OCI-LY7 (cell line): ENCODE results near the gene DLGAP4. TPM values are rescaled to one million over a fixed set of nuclear protein-coding genes. Genes with fewer than 3 reads are reported as not detected.

Experiments
- BruUV-seq: library from RNA; stranded (reverse); fragments of 400-500 nt; replicated peaks from 2 replicates; lab custom pipeline; 2021; lab: Mats Ljungman, UMichigan
- CTCF ChIA-PET: fragments of 300-600 bp; sonication (Branson Sonifier 250); formaldehyde crosslinking; loops from one replicate; lab custom pipeline; 2022; ENCODE audit warnings: antibody characterized with exemption; ENCODE audit not compliant: unreplicated experiment; lab: Charles Lee
- POLR2A ChIA-PET: fragments of 300-600 bp; sonication (Branson Sonifier 250); formaldehyde crosslinking; loops from one replicate; lab custom pipeline; 2022; ENCODE audit warnings: antibody characterized with exemption; lab: Charles Lee
- DNase-seq: peaks from one replicate; pipeline ENCODE4 v3.0.0-alpha.2; 2015; ENCODE audit warnings: low spot score
- H2AFZ ChIP-seq: fragments of 200-600 bp; sonication (generic), shearing (Covaris generic); 2 replicates; pipeline ENCODE4 v1.6.1; 2014; ENCODE audit warnings: mild to moderate bottlenecking, antibody characterized with exemption, low read length, moderate library complexity
- H3K27ac ChIP-seq: fragments of 200-600 bp; sonication (generic); 2 replicates; pipeline ENCODE4 v1.5.1; 2014; ENCODE audit warnings: mixed run types, low read depth, mild to moderate bottlenecking, moderate library complexity, low read length, inconsistent platforms; ENCODE audit not compliant: poor library complexity, severe bottlenecking
- H3K36me3 ChIP-seq: fragments of 200-600 bp; sonication (generic); 2 replicates; pipeline ENCODE4 v1.6.1; 2014; ENCODE audit warnings: mild to moderate bottlenecking, antibody characterized with exemption, low read length, moderate library complexity, mixed read lengths; ENCODE audit not compliant: insufficient read depth
- H3K4me1 ChIP-seq: fragments of 200-600 bp; sonication (generic); 2 replicates; pipeline ENCODE4 v1.5.1; 2014; ENCODE audit warnings: mild to moderate bottlenecking, low read length; ENCODE audit not compliant: insufficient read depth, poor library complexity, severe bottlenecking
- H3K4me2 ChIP-seq: fragments of 200-600 bp; sonication (generic); 2 replicates; pipeline ENCODE4 v1.6.1; 2014; ENCODE audit warnings: mild to moderate bottlenecking, low read length
- H3K4me3 ChIP-seq: fragments of 200-600 bp; sonication (generic); 2 replicates; pipeline ENCODE4 v1.5.1; 2014; ENCODE audit warnings: mild to moderate bottlenecking, low read depth, low read length; ENCODE audit not compliant: poor library complexity, severe bottlenecking
- H3K79me2 ChIP-seq: fragments of 200-600 bp; sonication (generic); 2 replicates; pipeline ENCODE4 v1.6.1; 2016; ENCODE audit warnings: low read depth, mild to moderate bottlenecking, low read length, moderate library complexity, mixed read lengths; ENCODE audit not compliant: insufficient read depth
- H3K9me2 ChIP-seq: fragments of 200-600 bp; sonication (generic); 2 replicates; pipeline ENCODE4 v1.6.1; 2016; ENCODE audit warnings: mild to moderate bottlenecking, low read length, mixed read lengths; ENCODE audit not compliant: insufficient read depth
- H3K9me3 ChIP-seq: fragments of 200-600 bp; sonication (generic); 2 replicates; pipeline ENCODE4 v1.6.1; 2014; ENCODE audit warnings: mild to moderate bottlenecking, mixed run types, low read length, mixed read lengths
- H4K20me1 ChIP-seq: fragments of 200-600 bp; sonication (generic); 2 replicates; pipeline ENCODE4 v1.6.1; 2014; ENCODE audit warnings: mild to moderate bottlenecking, antibody characterized with exemption, low read length, moderate library complexity, mixed read lengths; ENCODE audit not compliant: insufficient read depth
- EZH2phosphoT487 ChIP-seq: fragments of 200-600 bp; sonication (generic); IDR thresholded peaks from 2 replicates; pipeline ENCODE4 v1.6.1; 2018; ENCODE audit warnings: low read depth, borderline replicate concordance, mild to moderate bottlenecking, mixed run types, antibody characterized with exemption, low read length, moderate library complexity, mixed read lengths
- intact Hi-C: fragments of 100-400 bp; cut with micrococcal nuclease; formaldehyde crosslinking; loops from one replicate; pipeline ENCODE4 v1.10.0; 2022; ENCODE audit not compliant: unreplicated experiment
- total RNA-seq, 2 experiments: library from RNA; depleted of rRNA in 1 of 2; stranded (reverse); fragments of >200 nt in 1 of 2; shearing (Covaris generic) in 1 of 2; gene quantifications; 2 replicates each; pipeline ENCODE4 v1.2.3, GENCODE V29; 2014 to 2022
- TF ChIP-seq, protein P1 (sequence below): fragments of 200-600 bp; sonication (generic); conservative IDR thresholded peaks from 2 replicates; pipeline ENCODE4 v1.5.1; 2014; ENCODE audit warnings: mild to moderate bottlenecking, antibody characterized with exemption, low read length, moderate library complexity, mixed read lengths

The DLGAP4 gene
- total RNA-seq, 2 experiments from 2014 or later, result 7.7 to 41.6 TPM

DNA sequence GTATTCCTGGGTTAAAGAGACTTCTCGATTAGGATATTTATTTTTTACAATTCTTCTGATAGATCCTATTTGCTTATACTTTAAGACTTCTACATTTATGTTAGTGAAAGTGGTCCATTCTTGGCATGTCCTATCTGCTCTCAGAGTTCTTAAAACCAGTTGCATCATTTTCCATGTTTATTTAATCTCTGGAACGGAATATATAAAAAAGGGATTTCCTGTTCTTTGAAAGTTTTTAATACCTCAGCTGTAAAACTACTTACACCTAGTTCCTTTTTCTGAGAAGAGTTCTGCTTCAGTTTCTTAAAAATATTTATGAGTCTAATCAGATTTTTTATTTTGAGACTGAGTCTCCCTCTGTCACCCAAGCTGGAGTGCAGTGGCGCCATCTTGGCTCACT is 217.2 kb downstream of the DLGAP4 start:
- CTCF ChIA-PET, result no interaction called here
- H3K27ac ChIP-seq, result no peak overlapping the region

DNA sequence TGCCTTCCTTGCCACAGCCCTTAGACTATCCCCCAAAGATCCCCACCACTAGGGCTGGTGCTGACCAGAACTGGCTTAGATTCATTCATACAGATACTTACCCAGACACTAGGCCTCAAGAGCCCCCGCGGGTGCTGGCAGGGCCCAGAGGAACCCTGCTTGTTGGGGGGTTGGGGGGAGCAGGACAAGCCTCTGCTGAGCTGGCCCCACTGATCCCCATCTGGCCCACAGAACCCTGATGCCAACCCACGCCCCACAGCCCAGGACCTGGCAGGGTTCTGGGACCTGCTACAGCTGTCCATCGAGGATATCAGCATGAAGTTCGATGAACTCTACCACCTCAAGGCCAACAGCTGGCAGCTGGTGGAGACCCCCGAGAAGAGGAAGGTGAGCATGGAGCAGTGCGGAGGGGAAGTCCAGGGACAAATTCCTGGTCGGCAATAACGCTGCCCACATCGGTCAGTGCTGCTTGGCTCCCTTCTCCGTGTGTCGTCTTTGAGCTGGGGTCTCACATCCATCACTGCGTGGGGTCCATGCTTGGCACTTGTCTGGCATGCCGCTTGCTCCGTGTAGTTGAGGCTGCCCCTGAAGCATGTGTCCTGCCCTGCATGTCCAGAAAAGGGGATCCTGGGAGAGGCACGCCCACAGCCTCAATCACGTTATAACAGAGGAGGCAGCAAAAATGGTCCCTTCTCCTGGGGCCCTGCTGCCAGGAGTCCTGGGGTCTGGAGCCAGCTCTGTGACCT is 219.7 kb downstream of the DLGAP4 start:
- Histone ChIP-seq H2AFZ (no peak overlapping the region), H3K4me2 (no peak overlapping the region), H3K4me1 (peaks cover 5% of the 10 kb centered on the region), H4K20me1 (no peaks in the 10 kb centered on the region), H3K9me3 (no peaks in the 10 kb centered on the region), H3K9me2 (no peaks in the 10 kb centered on the region), H3K27ac (no peak overlapping the region), H3K79me2 (no peaks in the 10 kb centered on the region), H3K4me3 (no peak overlapping the region), H3K36me3 (peaks cover 42% of the 10 kb centered on the region)
- POLR2A ChIA-PET, result no interaction called here
- CTCF ChIA-PET, result no interaction called here
- no peak for TF ChIP-seq EZH2phosphoT487
- TF ChIP-seq, protein P1, sequence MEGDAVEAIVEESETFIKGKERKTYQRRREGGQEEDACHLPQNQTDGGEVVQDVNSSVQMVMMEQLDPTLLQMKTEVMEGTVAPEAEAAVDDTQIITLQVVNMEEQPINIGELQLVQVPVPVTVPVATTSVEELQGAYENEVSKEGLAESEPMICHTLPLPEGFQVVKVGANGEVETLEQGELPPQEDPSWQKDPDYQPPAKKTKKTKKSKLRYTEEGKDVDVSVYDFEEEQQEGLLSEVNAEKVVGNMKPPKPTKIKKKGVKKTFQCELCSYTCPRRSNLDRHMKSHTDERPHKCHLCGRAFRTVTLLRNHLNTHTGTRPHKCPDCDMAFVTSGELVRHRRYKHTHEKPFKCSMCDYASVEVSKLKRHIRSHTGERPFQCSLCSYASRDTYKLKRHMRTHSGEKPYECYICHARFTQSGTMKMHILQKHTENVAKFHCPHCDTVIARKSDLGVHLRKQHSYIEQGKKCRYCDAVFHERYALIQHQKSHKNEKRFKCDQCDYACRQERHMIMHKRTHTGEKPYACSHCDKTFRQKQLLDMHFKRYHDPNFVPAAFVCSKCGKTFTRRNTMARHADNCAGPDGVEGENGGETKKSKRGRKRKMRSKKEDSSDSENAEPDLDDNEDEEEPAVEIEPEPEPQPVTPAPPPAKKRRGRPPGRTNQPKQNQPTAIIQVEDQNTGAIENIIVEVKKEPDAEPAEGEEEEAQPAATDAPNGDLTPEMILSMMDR, result no peak
- intact Hi-C loops, result no loop called here
- BruUV-seq, result no TSS peak
- DNase-seq, result no peak

More for the DNA sequence above, 217.2 kb downstream of the DLGAP4 start:
- DNase-seq, result no peak
- Histone ChIP-seq H3K4me3 (no peak overlapping the region), H3K79me2 (no peaks in the 10 kb centered on the region), H3K9me3 (no peaks in the 10 kb centered on the region), H4K20me1 (no peaks in the 10 kb centered on the region), H3K9me2 (no peaks in the 10 kb centered on the region), H3K36me3 (peaks cover 52% of the 10 kb centered on the region), H2AFZ (no peak overlapping the region), H3K4me1 (peaks cover 5% of the 10 kb centered on the region), H3K4me2 (no peak overlapping the region)
- TF ChIP-seq, protein P1, result no peak
- TF ChIP-seq EZH2phosphoT487, result no peak
- BruUV-seq, result no TSS peak
- intact Hi-C loops, result no loop called here
- POLR2A ChIA-PET, result no interaction called here

DNA sequence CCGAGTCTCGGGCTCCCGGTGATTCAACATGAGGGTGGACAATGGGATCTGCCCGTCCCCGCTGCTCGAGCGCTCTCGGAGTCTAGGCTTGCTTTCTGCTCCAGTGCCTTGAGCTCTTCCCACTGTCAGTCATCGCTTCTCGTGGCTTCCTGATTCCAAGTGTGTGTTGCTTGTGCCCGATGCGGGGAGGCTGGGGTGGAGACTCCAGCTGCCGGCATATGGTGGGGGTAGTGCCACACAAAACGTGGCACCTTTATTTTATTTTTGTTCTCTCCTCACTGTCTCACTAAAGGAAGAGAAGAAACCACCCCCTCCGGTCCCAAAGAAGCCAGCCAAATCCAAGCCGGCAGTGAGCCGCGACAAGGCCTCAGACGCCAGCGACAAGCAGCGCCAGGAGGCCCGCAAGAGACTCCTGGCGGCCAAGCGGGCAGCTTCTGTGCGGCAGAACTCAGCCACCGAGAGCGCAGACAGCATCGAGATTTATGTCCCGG is 220.4 kb downstream of the DLGAP4 start:
- intact Hi-C loops, result no loop called here
- no peak for DNase-seq
- no TSS peak for BruUV-seq
- H3K36me3 ChIP-seq, result peaks cover 42% of the 10 kb centered on the region
- H2AFZ ChIP-seq, result no peak overlapping the region
- no peak for TF ChIP-seq EZH2phosphoT487
- TF ChIP-seq, protein P1, result no peak
- ChIA-PET POLR2A (no interaction called here), CTCF (no interaction called here)
- no peaks in the 10 kb centered on the region for H3K9me3 ChIP-seq
- H3K4me2 ChIP-seq, result no peak overlapping the region
- no peak overlapping the region for H3K4me3 ChIP-seq
- H3K4me1 ChIP-seq, result peaks cover 5% of the 10 kb centered on the region
- no peaks in the 10 kb centered on the region for H3K9me2 ChIP-seq
- no peaks in the 10 kb centered on the region for H3K79me2 ChIP-seq
- no peaks in the 10 kb centered on the region for H4K20me1 ChIP-seq
- no peak overlapping the region for H3K27ac ChIP-seq
